ENCODE measurements around the gene ATRNL1.

Gene ATRNL1

DNA sequence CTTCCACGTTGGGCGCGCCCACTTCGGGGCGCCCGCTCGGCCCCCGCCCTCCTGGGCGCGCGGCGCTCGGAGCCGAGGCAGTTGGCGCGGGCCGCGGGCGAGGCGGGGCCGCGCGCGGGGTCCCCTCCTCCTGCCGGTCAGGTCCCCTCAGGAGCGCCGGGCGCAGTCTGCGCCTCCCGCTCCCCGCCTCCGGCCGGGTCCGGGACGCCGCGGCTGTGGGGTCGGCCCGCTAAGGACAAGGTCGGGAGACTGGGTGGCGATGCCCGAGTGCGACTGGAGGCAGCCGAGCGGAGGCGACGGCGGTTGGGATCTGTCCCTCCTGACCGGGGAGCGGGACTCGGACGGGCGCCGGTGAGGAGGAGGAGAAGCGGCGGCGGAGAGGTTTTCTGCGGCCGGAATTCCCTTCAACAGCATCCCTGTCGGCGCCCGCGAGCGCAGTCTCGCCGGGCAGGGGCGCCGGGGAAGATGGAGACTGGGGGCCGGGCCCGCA, at the start of gene ATRNL1:
TSS of gene ATRNL1 (plus strand) at position 80 of the 490 bp plus-strand sequence. CDS start at position 466, 386 bp downstream.
- no peaks in the 10 kb centered on the region for H3K9me3 ChIP-seq
- H3K4me1 ChIP-seq (ENCODE audit: control insufficient read depth in 1 of 2, insufficient read depth in 1 of 2, low read depth in 1 of 2, low read length in 1 of 2): peaks cover 0 to 8% of the 10 kb centered on the region in 2 experiments
- H3K27ac ChIP-seq: no peak within 1 kb of the TSS
- TF ChIP-seq, protein P1, sequence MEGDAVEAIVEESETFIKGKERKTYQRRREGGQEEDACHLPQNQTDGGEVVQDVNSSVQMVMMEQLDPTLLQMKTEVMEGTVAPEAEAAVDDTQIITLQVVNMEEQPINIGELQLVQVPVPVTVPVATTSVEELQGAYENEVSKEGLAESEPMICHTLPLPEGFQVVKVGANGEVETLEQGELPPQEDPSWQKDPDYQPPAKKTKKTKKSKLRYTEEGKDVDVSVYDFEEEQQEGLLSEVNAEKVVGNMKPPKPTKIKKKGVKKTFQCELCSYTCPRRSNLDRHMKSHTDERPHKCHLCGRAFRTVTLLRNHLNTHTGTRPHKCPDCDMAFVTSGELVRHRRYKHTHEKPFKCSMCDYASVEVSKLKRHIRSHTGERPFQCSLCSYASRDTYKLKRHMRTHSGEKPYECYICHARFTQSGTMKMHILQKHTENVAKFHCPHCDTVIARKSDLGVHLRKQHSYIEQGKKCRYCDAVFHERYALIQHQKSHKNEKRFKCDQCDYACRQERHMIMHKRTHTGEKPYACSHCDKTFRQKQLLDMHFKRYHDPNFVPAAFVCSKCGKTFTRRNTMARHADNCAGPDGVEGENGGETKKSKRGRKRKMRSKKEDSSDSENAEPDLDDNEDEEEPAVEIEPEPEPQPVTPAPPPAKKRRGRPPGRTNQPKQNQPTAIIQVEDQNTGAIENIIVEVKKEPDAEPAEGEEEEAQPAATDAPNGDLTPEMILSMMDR (IDR thresholded peaks at IDR 0.05): no peak
- H3K4me3 ChIP-seq (ENCODE audit: low read depth in 1 of 2, low read length in 1 of 2): no peak within 1 kb of the TSS
- no peaks in the 10 kb centered on the region for H3K36me3 ChIP-seq
- peaks cover 94% of the 10 kb centered on the region for H3K27me3 ChIP-seq

- Histone ChIP-seq H3K27ac (no peak overlapping the region), H3K4me1 (ENCODE audit: control insufficient read depth in 1 of 2, insufficient read depth in 1 of 2, low read depth in 1 of 2, low read length in 1 of 2) (no peaks in the 10 kb centered on the region), H3K4me3 (ENCODE audit: low read depth in 1 of 2, low read length in 1 of 2) (no peak overlapping the region), H3K27me3 (no peaks in the 10 kb centered on the region), H3K36me3 (no peaks in the 10 kb centered on the region), H3K9me3 (no peaks in the 10 kb centered on the region)
- TF ChIP-seq, protein P1 (IDR thresholded peaks at IDR 0.05): no peak
Measured at GRCh38 chr10:115043719-115044118, 49.4 kb upstream of the ATRNL1 start.

DNA sequence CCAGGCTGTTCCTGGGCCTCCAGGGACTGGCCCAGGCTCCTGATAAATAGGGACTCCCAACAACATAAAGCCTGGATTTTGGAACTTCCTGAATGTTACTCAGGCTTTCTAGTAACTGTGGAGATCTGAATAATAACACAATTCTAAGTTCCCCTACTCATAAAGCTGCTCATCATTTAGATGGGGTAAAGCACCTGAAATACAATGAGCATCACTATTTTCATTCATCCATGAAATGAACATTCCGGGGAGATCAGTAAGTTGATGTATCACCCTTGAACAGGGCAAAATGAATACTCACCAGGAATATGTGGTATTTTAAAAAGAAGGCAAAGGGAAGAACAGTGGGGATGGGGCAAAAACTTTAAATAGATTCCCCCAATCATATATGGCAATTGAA, 48.3 kb upstream of the ATRNL1 start:
- no peaks in the 10 kb centered on the region for H3K36me3 ChIP-seq
- H3K4me3 ChIP-seq (ENCODE audit: low read depth in 1 of 2, low read length in 1 of 2): no peak overlapping the region
- H3K27me3 ChIP-seq: no peaks in the 10 kb centered on the region
- no peaks in the 10 kb centered on the region for H3K9me3 ChIP-seq
- no peaks in the 10 kb centered on the region for H3K4me1 ChIP-seq (ENCODE audit: control insufficient read depth in 1 of 2, insufficient read depth in 1 of 2, low read depth in 1 of 2, low read length in 1 of 2)
- no peak overlapping the region for H3K27ac ChIP-seq
- TF ChIP-seq, protein P1 (IDR thresholded peaks at IDR 0.05): no peak

DNA sequence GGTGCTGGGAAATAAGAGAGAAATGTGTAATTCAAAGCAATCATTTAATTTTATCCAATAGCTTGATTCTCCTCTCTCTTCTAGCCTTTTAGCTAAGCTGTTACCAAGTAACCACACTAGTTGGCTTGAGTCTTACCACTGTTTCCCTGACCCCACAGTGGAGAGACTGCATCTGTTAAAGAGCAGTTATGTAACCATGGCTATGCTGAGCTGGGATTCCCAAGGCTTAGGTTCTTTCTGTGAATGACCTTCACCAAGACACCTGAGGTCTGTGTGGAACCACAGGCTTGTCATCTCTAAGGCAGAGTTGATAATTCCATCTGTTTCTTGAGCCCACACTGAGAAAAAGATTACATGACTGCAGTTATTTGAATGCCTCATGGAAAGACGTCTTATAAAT, 47.7 kb upstream of the ATRNL1 start:
- no peaks in the 10 kb centered on the region for H3K27me3 ChIP-seq

DNA sequence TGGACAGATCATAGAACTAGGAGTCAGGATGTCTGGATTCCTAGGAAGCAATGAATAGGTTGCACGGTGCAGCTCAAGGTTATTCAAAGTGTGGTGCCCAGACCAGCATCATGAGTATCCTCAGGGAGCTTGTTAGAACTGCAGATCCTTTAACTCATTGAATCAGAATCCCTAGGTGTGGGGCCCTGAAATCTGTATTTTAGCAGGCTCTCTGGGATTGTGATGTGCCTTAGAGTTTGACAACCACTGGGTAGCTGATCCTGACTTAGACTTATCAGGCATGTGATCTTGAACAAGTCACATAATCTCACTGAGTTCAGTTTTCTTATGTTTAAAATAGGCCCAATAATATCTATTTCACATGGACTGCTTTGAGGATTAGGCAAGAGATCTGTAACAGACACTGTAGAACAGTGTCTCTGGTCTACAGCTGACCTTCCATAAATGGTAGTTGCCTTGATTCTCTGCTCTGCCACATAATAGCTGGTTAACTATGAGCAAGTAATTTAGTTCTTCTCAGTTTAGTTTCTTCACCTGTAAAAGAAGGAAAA, 46.4 kb upstream of the ATRNL1 start:
- Histone ChIP-seq H3K36me3 (no peaks in the 10 kb centered on the region), H3K9me3 (no peaks in the 10 kb centered on the region), H3K4me1 (ENCODE audit: control insufficient read depth in 1 of 2, insufficient read depth in 1 of 2, low read depth in 1 of 2, low read length in 1 of 2) (no peaks in the 10 kb centered on the region), H3K27me3 (no peaks in the 10 kb centered on the region), H3K4me3 (ENCODE audit: low read depth in 1 of 2, low read length in 1 of 2) (no peak overlapping the region), H3K27ac (no peak overlapping the region)
- TF ChIP-seq, protein P1 (IDR thresholded peaks at IDR 0.05): no peak

More for the DNA sequence above, 47.7 kb upstream of the ATRNL1 start:
- Histone ChIP-seq H3K36me3 (no peaks in the 10 kb centered on the region), H3K4me3 (ENCODE audit: low read depth in 1 of 2, low read length in 1 of 2) (no peak overlapping the region), H3K4me1 (ENCODE audit: control insufficient read depth in 1 of 2, insufficient read depth in 1 of 2, low read depth in 1 of 2, low read length in 1 of 2) (no peaks in the 10 kb centered on the region), H3K27ac (no peak overlapping the region), H3K9me3 (no peaks in the 10 kb centered on the region)
- TF ChIP-seq, protein P1 (IDR thresholded peaks at IDR 0.05): no peak
